ENCODE measurements around the gene OR2T11.
"Not testable (repeated sequence)": the region's sequence is repeated elsewhere in the genome, so short reads cannot be mapped to it uniquely, and the experiment has no call there.

OR2T11 gene

DNA sequence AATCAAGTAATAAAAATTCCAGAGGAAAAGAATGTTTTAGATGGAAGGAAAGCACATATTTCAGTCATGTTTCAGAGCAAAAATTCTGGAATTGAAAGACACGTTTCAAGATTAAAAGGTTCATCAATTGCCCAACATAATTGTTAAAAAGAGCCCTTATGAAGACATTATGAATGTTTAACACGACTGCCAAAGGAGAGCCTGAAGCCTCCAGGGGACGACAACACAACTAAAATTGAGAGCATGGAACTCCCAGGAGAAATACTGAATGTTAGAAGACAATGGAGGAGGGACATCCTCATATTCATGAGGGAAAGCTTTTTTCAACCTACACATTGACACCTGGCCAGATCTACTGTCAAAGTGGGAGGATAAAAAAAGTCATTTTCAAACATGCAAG is 16.0 kb downstream of the OR2T11 start:
- peak; percentile 32 for DNase-seq (ENCODE audit: low spot score)

DNA sequence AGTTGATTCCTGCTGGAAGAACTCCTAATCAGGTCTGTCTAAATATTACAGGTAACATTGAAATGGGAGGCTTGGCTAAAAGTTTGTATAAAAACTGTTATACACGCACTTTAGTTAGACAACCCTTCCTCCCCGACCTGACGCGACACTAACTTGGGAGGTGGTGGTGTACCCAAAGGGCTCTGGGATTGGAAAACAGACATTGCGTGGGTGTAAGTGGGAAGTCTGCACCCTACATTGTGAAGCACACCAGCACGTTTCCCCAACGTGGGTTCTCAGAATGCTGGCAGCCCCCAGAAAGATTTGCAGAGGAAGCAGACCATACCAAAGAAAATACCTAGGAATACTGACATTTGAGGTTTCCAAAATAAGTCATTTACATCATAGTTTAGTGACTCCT is 16.8 kb downstream of the OR2T11 start:
- DNase-seq (ENCODE audit: low spot score) = no peak

DNA sequence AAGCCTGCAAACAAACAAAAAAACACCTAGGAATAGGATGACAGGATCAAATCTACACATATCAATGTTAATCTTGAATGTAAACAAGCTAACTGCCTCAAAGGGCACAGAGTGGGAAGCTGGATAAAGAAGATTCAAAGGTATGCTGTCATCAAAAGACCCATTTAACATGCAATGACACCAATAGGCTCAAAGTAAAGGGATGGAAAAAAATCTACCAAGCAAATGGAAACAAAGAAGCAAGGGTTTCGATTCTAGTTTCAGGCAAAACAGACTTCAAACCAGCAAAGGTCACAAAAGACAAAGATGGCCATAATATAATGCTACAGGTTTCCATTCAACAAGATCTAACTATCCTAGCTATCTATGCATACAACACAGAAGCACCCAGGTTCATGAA is 21.1 kb downstream of the OR2T11 start:
- DNase-seq (ENCODE audit: low spot score) = no peak

DNA sequence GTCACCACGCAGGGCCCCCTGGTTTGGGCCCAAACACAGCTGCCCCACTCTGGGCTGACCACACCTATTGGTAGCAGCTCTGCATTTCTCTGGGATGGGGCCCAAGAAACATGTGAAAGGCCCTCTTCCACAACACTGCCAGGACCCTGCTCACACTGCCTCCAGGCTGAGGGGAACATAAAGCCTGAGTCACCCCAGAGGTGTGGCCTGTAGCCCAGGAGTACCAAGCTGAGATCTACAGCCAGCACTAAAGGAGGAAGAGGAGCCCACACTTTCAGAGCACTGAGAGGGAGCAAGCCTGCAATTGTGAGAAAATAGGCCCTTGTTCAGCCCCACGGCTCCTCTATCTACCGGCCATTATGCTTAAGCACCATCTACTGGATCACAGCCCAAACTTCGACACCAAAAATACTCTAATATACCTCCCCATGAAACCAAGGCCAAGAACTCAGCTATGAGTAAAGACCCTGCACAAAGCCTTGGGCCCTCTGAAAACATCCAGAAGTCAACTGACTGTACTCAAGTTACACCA is 22.9 kb downstream of the OR2T11 start:
- no peak for DNase-seq (ENCODE audit: low spot score)

DNA sequence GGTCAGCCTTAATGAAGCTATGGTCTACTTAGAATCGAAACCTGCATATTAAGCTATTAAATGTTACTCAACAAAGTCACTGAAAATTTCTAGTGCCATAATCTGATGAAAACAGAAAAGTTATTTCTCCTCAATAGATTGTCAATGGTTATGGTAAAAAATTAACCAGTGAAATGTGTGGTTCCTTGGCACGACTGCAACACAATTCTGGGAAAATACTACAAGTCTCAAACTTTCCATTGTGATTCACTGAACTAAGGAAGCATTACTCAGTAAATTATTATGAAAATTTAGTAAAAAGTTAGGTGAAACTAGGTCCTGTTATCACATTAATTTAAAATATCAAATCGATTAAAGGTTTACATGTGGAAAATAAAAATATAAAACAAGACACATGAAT is 24.6 kb downstream of the OR2T11 start:
- no peak for DNase-seq (ENCODE audit: low spot score)

DNA sequence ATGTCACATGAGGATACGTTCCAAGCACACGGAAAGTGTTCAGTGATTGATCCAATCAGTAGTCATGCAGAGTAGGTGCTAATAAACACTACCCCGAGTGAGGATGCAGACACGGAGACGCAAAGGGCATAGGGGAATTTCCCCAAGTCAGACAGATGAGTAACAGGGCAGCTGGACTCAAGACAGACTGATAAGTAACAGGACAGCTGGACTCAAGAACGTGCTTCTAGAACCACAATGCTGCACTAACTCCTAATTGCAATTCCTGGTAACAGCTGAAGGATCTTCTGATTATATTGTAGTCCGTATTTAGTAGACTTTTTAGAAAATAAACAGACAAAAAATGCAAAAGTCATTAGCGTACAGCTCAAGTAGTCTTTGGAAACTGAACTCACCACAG is 35.5 kb downstream of the OR2T11 start:
- DNase-seq (ENCODE audit: low spot score) = no peak

DNA sequence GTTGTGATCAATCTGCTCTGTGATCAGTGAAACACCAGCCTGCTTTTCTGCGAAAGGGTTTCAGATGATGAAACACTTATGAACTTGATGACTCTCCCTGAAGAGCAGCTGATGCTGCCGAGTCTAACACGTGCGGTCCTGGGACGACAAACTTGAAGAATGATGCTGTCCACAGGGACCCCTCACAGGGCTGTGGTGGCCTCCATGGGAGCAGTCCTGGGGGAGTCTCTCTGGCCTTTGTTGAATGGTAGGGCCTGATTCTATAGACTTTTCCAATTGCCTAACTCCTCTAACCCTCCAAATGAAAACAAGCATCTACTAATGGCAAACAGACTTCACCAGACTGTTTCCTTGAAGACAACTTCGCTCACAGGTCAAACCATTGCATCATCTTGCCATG is 37.3 kb downstream of the OR2T11 start, which contains the start of gene OR2T10:
TSS of gene OR2T10 (minus strand) at position 112 of the 400 bp plus-strand sequence. CDS start 3,932 bp downstream, outside the sequence.
- DNase-seq (ENCODE audit: low spot score) = no peak

DNA sequence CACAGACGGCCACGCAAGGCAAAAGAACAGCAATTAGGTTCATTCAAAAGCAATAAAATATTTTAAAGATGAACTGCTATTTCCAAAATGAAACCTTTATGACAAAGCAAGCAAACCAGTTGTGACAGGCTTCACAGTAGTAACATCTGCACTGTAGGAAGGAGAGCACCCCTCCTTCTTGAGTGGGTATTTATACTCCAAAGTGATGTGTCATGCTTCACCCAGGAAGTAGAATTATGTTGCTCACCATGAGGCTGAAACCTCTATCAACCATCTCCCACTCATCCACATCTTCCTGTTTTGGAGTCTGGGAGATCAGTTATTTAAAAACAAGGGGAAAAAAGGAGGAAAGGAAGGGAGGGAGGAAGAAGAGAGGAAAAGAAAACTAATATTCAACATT is 38.3 kb downstream of the OR2T11 start:
- no peak for DNase-seq (ENCODE audit: low spot score)

DNA sequence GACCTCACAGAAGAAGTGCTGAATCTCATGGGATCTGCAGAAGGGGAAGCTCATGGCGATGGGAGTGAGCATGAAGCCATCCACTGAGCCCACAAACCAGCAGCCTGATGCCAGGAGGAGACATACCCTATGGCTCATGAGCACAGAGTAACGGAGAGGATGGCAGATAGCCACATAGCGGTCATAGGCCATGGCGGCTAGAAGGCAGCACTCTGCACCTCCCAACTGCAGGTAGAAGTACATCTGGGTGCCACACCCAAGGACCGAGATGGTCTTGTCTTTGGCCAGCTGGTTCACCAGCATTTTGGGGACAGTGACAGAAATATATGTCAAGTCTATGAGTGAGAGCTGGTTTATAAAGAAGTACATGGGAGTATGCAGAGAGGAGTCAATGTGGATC is 41.7 kb downstream of the OR2T11 start:
- no peak for DNase-seq (ENCODE audit: low spot score)

DNA sequence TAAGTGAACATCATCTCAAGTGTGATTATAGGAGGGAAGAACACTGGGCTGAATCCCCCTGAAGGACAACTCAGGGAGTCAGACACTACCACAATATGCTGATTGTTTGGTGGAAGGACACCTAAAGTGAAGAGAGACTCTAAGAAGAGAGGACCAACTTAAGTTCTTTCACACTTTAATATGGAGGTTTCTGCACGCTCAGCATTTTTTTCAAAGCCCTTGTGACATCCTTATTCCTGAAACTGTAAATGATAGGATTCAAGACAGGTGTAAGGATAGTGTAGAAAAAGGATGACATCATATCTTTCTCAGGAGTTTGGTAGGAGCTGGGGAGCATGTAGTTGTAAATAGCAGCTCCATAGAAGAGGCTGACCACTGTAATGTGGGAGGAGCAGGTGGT is 42.2 kb downstream of the OR2T11 start:
- DNase-seq (ENCODE audit: low spot score) = no peak

DNA sequence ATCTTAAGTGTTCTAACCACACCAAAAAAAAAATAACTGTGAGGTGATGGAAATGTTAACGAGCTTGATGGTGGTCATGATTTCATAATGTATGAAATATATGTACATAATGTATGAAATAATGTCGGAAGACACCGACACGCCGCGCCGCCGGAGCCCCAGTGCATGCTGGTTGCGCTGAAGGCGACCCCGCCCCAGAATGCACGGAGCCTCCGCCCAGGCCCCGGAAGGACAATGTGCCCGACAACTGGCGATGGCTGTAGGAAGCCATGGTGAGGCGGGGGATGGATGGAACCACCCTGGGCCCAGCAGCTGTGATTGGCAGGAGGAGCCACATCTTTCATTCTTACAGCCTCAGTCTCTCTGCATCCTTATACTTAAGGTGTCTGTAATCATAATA is 44.8 kb downstream of the OR2T11 start:
- DNase-seq (ENCODE audit: low spot score) = no peak

DNA sequence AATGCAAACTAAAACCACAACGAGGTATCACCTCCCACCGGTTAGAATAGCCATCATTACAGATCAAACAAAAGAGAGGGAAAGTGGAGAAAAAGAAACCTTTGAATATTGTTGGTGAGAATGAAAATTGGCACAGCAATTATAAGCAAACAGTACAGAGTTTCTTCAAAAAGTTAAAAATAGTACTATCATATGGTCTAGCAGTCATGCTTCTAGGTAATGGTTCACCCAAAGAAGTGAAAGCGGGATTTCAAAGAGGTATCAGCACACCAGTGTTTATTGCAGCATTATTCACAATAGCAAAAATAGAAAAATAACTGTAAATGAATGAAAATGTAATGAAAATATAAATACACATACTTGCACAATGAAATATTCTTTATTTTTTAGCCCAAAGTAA is 45.6 kb downstream of the OR2T11 start:
- no peak for DNase-seq (ENCODE audit: low spot score)

DNA sequence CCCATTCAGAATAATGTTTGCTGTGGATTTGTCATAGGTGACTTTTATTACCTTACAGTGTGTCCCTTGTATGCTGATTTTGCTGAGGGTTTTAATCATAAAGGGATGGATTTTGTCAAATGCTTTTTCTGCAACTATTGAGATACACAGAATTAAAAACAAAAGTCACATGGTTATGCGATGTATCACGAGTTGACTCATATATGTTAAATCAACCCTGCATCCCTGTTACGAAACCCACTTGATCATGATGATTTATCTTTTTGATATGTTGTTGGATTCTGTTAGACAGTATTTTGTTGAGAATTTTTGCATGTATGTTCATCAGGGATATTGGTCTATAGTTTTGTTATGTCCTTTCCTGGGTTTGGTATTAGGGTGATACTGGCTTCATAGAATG is 49.6 kb downstream of the OR2T11 start:
- peak; percentile 7 for DNase-seq (ENCODE audit: low spot score)

DNA sequence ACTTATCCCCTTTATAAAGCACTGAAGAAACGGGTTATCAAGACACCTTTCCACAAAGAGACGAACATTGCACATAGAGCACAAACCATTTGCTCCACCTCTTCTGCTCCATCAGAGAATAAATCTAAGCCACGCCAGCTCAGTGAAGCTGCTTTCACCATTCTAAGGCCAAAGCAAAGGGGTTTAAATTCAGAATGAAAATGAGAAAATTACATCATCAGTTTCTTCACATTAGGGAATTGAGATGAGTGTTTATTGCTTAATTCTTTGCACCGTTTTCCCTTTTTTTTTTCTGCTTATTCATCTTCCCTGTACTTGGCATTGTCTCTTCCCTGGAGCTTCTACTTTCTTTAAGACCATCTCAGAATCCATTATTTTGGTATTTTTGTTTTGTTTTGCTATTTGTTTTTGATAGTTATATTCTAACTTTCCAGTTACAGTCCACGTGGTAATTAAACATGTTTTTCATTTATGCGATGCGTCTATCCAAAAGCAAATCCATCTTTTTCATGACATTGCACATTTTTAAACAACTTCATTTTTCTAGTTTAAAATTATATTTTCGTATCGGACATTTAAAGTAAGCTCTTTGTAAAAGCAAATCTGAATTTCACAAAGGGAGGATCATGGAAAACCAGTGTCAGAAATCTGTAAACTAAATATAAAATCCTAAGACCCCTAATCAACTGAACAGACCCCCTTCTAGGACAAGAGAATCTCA is 58.5 kb downstream of the OR2T11 start:
- peak; percentile 11 for DNase-seq (ENCODE audit: low spot score)

DNA sequence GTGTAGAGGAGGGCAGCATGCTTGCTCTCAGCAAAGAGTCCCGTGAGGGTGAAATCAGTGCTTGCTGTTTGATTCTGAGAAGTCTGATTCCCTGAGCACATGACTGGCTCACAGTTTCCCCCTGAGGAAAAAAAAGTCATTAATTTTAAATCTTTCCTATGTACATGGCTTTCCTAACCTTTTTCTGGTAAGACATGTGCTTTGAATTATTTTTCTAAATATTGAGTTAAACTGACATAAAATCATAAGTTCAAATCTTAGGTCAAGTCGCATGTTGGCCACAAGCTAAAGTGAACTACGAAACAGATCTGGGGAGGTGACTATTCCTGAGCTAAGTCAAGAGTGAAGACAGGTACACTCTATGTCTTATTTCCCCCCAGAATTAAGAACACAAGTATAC is 60.2 kb downstream of the OR2T11 start, which contains the start of gene OR2T34:
TSS of gene OR2T34 (minus strand) at position 101 of the 400 bp plus-strand sequence. CDS start at position 101, 0 bp downstream.
- DNase-seq (ENCODE audit: low spot score) = not testable (repeated sequence)

DNA sequence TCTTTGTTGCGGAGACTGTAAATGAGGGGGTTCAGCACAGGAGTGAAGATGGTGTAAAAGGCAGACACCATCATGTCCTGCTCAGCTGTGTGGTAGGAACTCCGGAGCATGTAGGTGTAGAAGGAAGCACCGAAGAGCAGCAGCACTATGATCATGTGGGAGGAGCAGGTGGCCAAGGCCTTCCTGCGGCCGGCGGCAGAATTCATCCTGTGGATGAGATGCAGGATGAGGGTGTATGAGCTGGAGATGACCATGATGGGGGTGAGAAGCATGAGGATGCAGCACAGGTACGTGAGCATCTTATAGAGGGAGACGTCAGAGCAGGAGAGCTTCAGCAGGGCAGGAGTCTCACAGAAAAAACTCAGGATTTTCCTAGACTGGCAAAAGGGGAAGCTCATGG is 61.0 kb downstream of the OR2T11 start:
- DNase-seq (ENCODE audit: low spot score) = not testable (repeated sequence)

Data from activated CD4-positive, alpha-beta T cell treated with anti-CD3 and anti-CD28 coated beads, Interleukin-2, Interleukin-4, amounts not matched to agents 100 ng/mL and 50 ng/mL, durations not matched to agents 16 hours and 8 hours (primary cell).